Stimulated activated CD4-positive, alpha-beta T cell treated with anti-CD3 and anti-CD28 coated beads, Interleukin-15, amount 100 ng/mL, for 24 hours (primary cell): Measurements from ENCODE around the gene BPI.
"Not testable (repeated sequence)": the region's sequence is repeated elsewhere in the genome, so short reads cannot be mapped to it uniquely, and the experiment has no call there.

Experiments
- DNase-seq: peaks from one replicate; pipeline ENCODE4 v3.0.0-alpha.2; 2020

BPI gene

DNA sequence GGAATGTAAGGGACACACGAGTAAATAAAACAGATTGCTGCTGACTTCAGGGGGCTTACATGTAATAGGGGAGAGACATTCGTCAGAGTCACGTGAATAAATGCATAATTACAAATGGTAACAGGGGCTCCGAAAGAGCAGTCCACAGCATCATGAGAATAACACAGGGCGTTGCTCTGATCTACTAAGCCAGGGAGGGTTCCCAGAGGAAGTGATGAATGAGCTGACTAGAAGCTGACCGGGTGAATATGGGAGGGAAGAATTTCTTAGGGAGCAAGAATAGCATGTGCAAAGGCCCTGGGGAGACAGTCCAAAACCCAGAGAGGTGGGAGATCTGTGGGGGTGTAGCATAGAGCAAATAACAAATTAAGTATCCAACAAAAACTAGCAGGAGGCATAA is 2.4 kb downstream of the BPI start:
- DNase-seq = no peak

- DNase-seq = no peak
Observed at GRCh38 chr20:38307371-38308046, 3.6 kb downstream of the BPI start.

DNA sequence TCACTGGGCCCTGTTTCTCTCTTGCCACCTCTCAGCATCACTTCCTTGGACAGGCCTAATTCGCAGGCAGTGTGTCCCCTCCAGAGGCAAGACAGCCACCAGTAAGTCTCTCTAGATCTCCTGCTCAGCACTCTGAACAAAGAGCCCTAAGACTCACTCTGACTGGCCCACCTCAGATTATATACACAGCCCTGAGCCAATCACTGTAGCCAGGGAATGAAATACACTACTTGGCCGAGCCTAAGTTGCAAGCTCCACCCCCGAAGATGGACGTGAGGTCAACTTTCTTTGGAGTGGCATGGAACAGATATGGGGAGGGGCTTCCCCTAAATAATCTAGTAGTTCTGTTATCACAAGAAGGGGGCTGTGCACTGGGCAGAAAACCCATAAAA is 4.1 kb downstream of the BPI start:
- DNase-seq = no peak

- DNase-seq = no peak
Observed at GRCh38 chr20:38308447-38308846, 4.5 kb downstream of the BPI start.

DNA sequence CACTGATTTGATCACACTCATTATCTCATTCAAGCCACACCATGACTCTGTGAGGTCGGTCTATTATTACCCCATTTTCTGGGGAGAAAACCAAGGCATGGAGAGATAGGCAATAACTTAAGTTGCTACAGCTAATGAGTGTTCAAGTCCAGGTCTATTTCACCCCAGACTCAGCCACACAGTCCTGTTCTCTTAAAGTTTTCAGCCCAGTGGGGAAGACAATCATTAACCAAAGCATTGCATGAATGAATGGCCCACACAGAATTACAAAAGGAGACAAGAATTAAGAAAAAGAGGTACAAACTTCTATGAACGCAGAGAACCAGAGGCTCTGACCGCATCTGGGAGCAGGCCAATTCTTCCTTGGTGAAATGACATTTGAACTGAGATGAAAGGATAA is 7.1 kb downstream of the BPI start:
- no peak for DNase-seq

GRCh38 chr20:38311491-38311890 is 7.5 kb downstream of the BPI start:
- no peak for DNase-seq

DNA sequence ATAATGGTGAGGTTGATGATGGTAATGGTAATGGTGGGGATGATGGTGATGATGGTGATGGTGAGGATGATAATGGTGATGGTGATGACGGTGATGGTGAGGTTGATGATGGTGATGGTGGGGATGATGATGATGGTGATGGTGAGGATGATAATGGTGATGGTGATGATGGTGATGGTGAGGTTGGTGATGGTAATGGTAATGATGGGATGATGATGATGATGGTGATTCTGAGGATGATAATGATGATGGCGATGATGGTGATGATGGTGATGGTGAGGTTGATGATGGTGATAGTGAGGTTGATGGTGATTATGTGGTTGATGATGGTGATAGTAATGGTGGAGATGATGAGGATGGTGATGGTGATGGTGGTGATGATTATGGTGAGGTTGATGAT is 9.7 kb downstream of the BPI start:
- DNase-seq = no peak

DNA sequence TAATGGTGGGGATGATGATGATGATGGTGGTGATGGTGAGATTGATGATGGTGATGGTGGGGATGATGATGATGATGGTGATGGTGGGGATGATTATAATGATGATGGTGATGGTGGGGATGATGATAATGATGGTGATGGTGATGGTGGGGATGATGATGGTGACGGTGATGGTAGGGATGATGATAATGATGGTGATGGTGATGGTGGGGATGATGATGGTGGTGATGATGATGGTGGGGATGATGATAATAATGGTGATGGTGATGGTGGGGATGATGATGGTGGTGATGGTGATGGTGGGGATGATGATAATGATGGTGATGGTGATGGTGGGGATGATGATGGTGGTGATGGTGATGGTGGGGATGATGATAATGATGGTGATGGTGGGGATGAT is 10.4 kb downstream of the BPI start:
- not testable (repeated sequence) for DNase-seq

DNA sequence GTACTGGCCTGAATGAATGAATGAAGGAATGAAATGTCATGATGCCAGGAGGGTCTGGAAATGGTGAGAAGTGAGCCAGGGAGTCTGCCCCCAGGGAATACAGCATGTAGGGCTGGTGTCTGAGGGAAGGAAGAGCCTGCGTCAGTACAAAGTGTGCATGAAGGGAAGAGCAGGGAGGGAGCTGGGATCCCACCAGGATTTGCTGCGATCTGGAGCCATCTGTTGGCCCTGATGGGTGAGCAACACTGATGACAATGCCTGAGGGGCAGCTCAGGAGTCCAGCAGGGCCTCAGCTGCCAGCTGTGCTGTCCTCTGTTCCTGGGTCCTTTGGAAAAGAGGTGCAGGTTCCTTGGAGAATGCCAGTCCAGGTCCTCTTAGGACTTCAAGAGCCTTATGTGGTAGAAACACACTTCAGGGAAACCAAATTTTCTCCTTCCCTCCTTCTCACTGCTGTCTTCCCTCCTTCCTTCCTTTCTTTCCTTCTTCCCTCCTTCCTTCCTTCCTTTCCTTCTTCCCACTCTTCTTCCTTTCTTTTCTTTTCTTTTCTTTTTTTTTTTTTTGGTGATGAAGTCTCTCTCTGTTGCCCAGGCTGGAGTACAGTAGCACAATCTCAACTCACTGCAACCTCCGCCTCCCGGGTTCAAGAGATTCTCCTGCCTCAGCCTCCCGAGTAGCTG is 11.5 kb downstream of the BPI start:
- no peak for DNase-seq

- DNase-seq = no peak
Observed at GRCh38 chr20:38316341-38316740, 12.4 kb downstream of the BPI start.

GRCh38 chr20:38317422-38317821 is 13.5 kb downstream of the BPI start:
- no peak for DNase-seq

- DNase-seq = no peak
Observed at GRCh38 chr20:38320221-38320620, 16.3 kb downstream of the BPI start.

GRCh38 chr20:38321959-38322598 is 18.1 kb downstream of the BPI start:
- DNase-seq = no peak

DNA sequence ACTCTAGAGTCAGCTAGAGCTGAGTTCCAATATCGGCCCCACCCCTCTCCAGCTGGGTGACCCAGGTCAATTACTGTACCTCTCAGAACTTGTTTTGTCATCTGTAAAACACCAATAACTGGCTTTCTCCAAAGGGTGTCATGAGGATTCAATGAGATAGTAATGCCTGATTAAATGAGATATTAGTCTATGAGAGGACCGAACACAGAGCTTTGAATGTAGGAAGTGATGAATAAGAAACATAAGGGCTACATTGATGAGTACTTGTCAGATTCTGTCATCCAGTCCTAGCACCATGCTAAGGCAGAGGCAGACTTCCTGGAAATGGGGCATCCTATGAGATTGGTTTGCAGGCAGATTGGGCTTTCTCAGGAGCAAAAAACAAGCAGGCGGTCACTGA is 20.2 kb downstream of the BPI start:
- DNase-seq = no peak

DNA sequence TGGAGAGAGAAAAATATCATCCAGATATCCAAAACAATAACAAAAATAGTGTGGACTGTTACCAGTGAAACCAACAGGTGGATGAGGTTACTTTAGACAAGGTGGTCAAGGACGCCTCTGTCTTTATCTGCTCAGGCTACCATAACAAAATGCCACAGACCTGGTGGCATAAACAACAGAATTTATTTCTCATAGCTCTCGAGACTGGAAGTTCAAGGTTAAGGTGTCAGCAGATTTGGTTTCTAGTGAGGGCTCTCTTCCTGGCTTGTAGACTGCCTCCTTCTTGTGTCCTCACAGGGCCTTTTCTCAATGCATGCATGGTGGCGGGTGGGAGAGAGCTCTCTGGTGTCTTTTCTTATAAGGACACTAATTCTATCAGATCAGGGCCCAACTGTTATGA is 21.2 kb downstream of the BPI start:
- DNase-seq = no peak

- DNase-seq = no peak
Observed at GRCh38 chr20:38325905-38326304, 21.9 kb downstream of the BPI start.

- no peak for DNase-seq
Observed at GRCh38 chr20:38326309-38326708, 22.4 kb downstream of the BPI start.

DNA sequence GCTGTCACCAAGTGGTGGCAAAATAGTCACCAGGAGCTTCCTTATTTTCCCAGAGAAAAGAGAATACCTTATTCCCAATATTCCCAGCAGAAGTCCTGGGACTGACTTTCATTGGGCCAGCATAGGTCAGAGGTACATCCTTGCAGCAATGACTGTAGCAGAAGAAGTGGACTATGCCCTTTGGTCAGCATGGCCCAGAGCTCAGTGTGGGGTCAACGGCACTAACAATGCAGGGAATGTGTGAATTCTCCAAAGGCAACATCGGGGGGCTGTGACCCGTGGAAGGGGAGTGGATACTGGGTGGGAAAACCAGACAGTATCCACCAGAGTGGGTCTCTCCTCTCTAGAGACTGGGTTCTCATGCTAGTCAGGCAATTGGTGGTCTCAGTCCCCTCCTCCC is 26.7 kb downstream of the BPI start:
- DNase-seq = no peak

GRCh38 chr20:38331245-38331644 is 27.3 kb downstream of the BPI start:
- DNase-seq = no peak

DNA sequence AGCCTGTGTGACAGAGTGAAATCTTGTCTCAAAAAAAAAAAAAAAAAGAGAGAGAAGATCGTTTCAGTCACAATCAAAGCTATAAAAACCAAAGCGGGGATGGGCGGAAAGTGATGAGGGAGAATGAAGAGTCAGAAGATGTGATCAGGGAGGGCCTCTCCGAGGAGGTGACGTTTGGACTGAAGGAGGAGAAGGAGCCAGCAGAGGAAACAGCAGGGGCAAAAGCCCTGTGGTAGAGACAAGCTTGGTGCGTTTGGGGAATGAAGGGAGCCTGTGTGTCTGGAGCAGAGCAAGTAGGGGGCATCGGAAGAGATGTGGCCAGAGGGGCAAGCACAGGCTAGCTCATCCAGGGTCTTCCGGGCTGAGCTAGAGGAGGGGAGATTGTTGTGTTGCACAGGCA is 27.9 kb downstream of the BPI start:
- DNase-seq = no peak

DNA sequence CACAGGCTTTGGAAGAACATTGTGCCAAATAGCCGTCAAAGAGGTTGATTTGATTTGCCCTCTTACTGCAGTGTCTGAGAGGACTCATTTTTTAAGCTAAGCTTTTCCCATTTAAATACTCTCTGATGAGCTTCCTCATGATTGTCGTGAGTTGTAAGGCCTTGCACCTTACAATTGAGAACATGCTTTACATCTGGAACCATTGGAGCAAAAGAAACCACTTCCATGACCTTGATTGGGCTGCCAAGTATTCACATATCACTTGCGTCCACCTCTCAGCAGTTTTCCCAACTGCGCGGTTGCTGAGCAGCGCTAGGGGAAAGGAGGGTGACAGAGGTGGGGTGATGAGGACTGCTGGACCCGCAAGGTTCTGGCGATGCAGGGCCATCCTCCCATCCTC is 30.1 kb downstream of the BPI start:
- no peak for DNase-seq

DNA sequence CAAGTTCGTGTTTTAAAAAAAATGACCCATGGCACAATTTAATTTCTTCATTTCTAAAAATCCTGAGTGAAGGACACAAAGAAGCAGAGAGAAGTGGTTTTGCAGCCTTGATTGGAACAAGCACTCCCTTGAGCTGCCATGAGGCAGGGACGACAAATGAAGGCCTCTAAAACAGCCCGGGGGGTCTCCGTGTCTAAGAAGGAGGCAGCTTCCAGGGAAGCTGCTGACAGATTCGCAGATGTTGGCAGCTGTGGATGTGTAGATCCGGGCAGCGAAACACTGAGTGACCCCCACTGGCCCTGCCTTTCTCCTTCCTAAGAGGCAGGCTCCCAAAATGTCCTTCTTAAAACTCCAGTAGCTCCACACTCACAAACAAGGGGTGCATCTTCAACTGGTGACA is 32.8 kb downstream of the BPI start:
- no peak for DNase-seq

DNA sequence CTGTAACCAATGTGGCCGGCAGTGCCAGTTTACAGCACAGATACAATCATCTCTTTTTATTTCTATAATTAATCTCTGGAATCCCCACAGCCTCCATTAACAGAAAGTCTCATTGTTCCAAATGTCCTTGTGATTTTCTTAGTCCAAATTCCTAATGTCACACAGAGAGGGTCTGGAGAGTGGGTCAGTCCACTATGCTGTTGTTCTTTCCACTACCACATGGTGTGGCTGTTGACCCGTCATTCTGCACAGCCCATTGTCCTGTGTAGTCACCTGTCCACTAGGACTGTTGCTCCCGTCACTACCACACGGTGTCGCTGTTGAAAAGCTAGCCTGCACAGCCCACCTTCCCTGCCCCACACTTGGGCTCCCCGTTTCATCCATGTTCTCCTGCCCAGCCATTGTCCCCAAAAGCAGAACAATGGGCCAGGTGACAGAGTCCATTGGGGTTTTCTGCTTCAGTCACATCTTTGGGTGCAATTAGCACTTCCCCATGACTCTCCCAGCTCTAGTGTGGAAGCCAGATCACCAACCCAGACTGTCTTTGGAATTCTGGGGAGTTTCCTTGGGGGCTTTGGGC is 33.7 kb downstream of the BPI start:
- DNase-seq = peak; percentile 40

DNA sequence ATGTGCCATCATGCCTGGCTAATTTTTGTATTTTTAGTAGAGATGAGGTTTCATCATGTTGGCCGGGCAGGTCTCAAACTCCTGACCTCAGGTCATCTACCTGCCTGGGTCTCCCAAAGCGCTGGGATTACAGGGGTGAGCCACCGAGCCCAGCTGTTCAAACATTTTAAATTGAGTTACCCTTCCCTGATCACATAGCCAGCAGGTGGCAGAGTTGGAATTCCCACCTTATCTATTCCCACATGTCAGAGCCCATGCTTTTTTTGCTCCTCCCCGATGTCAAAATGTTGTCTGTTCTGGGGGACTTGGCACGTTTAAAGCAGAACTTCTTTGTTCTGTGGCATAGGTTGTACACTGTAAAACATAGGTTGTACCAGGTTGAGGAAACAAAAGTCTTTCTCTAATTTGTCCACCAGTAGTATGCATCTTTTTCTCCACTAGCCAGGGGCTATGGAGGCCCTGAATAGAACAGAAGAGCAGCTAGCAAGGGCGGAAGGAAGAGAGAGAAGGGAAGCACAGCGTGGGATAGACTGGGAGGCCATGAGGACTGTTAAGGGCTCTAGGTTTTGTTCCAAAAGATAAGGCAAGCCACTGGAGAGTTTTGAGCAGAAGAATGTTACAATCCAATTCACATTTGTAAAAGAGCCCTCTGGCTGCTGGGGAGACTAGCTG is 35.0 kb downstream of the BPI start:
- no peak for DNase-seq
